HG03025 (cell line): ENCODE results near the gene MYO18B.

Source experiments
- ATAC-seq: cut with Tn5 transposase; IDR thresholded peaks from one replicate; pipeline ENCODE4 v1.9.1; 2021; ENCODE audit warnings: mild to moderate bottlenecking, moderate library complexity; ENCODE audit not compliant: unreplicated experiment, low FRiP score

The MYO18B gene

GRCh38 chr22:25710501-25710900 lies 31.5 kb upstream of the MYO18B start:
- no peak for ATAC-seq

GRCh38 chr22:25711491-25711890 lies 30.5 kb upstream of the MYO18B start:
- no peak for ATAC-seq

DNA sequence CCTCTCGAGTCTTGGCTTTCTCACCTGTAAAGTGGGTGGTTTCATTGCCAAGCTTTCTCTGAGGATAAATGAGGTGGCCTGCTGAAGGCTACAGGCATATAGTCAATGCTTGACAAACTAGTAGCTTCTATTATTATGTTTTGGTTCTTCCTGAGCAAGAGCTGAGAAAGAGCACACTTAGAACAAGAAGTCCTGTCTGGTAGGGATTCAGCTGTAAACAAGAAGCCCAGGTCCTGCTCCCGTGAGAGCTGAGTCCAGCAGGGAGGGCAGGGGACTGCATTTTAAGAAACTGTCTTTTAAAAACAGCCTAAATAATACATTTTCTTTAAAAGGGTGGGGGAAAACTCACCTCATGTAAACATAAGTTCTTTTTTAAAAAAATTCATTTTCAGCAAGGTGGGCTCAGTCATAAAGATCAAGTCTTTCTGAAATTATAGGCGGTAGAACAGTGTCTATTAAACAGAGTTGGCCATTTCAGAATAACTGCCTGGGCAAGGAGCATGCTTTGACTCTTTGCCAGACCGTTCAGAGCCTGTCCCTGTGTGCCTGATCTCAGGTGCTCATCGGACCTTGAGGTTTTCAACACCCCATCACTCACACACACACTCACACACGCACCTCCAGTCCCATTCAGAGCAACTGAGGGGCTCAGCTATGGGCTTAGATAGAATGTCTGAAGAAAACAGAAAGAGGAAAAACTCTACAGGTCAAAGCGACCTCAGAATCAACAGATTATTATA lies 29.2 kb upstream of the MYO18B start:
- ATAC-seq: no peak

- ATAC-seq: no peak
Observed at GRCh38 chr22:25714070-25714469, 27.9 kb upstream of the MYO18B start.

DNA sequence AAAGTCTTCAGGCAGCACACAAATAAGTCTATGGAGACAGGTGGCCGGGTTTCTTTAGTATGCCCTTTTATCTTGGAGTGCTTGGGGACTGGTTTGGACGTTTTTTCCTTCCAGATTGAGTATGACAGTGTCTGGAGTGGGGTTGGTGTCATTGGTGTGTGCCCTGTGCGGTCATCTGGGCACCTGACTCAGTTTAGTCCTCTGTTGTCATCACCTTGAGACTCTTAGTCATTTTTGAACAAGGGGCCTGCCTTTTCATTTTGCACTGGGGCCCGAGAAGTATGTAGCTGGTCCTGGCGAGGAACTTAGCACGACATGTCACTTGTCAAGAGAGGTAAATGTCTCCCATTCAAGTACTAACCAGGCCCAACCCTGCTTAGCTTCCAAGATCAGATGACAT lies 27.2 kb upstream of the MYO18B start:
- ATAC-seq: no peak

GRCh38 chr22:25716637-25717036 lies 25.4 kb upstream of the MYO18B start:
- ATAC-seq: no peak

DNA sequence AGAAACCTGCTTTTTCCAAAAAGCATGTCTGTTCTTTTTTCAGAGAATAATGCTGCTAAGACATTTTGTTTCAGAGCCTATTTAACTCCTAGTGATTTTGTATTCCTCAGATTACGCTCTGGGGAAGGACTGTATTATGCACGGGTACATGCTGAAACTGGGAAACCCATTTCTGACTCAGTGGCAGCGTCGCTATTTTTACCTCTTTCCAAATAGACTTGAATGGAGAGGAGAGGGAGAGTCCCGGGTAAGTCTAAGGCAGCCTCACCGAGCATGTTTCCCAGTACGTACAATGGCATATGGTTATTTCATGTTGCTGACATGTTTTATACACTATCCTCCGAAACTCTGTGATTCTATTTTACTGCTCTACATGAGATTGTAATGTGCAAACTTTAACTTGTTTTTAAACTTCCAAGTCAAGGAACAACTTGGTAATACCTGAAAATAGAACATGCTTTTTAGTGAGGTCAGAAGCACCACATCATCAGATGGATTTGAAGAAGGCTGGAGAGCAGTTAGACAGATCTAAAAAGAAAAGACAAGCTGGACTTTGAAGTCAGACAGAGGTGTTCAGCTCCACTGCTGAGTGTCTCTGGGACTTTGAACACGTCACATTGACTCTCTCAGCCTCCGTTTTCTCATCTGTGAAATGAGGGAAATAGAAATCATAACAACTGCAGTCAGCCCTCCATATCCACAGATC lies 23.7 kb upstream of the MYO18B start:
- ATAC-seq: no peak

GRCh38 chr22:25722223-25722622 lies 19.8 kb upstream of the MYO18B start:
- ATAC-seq: no peak

GRCh38 chr22:25722626-25723025 lies 19.4 kb upstream of the MYO18B start:
- no peak for ATAC-seq

GRCh38 chr22:25726241-25726640 lies 15.7 kb upstream of the MYO18B start:
- ATAC-seq: no peak

DNA sequence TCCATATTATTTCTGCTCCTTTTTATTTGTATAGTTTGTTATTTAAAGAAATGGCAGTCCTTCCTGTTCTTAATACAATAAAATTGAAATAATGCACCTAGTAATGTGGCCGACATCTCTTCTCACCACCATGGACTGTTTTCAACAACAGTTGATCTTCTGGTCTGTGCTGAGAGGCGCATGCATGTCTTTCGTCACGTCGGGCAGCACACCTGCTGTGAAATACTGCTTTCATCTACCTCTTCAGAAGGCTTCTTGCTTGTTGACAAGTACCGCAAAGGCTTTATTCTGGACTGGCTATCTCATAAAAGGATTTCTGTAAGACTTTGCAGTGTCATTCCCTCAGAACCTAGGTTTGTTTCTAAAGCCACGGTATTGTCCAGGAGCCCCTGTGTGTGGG lies 13.9 kb upstream of the MYO18B start:
- ATAC-seq: no peak

- no peak for ATAC-seq
Observed at GRCh38 chr22:25729016-25729995, 12.7 kb upstream of the MYO18B start.

GRCh38 chr22:25735650-25736049 lies 6.3 kb upstream of the MYO18B start:
- no peak for ATAC-seq

DNA sequence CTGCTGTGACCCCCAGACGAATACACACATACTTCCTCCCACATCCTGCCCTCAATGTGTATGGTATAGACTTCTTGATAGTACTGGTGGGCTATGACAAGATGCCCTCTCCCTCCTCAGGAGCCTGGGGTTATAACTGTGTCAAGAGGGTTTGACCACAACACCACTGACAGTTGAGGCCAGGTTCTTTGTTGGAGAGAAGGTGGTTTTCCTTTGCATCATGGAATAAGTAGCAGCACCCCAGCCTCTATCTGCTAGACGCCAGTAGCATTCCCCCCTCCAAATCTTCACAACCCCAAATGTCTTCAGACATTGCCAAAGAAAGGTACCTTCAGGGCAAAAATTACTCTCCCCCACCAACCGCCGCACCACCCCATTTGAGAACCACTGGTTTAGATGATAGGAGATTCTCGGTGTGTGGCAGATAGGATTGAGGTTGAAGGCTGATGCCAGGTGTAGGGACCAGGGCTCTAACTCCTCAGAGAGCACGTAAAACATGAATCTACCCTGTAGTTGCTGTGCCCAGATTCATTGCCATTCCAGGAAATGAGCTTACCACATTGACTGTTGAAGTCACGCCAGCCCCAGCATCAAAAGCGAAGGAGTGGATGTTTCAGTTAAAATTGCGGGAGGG lies 5.5 kb upstream of the MYO18B start:
- no peak for ATAC-seq

GRCh38 chr22:25739659-25740344 lies 2.2 kb upstream of the MYO18B start:
- ATAC-seq: no peak

DNA sequence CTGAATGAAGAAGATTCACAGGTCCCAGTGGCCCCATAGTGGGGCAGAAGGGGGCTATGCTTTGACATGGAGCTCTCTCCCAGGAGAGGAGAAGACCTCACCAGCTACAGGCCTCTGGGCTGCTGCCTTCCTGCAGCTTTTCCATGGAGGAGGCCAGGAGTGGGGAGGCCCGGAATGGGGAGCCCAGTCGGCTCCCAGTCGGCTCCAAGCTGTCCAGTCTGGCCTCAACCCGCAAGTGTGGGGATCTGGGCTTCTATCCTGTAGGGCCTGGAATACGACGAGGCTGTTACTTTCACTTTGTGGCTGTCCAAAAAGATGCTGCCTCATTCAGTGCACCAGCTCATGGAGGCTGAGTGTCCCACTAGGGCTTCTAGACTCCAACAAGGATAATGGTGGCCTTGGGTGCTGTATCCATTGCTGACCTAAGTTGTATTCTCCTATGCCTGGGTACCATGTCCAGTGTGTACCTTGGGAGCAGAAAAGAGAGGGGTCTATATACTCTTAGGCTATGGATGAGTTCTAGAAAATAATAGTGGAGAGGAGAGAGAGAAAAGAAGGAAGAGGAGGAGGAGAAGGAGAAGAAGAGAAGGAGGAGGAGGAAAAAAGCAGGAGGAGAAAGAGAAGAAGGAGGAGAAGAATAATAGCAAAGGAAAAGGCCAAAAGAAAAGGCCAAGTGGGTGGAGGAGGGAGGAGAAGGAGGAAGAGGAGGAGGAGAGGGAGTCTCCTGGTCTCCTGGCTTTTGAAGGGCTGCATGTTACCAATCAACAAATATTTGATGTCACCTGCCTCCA lies 1.1 kb downstream of the MYO18B start:
- ATAC-seq: no peak

DNA sequence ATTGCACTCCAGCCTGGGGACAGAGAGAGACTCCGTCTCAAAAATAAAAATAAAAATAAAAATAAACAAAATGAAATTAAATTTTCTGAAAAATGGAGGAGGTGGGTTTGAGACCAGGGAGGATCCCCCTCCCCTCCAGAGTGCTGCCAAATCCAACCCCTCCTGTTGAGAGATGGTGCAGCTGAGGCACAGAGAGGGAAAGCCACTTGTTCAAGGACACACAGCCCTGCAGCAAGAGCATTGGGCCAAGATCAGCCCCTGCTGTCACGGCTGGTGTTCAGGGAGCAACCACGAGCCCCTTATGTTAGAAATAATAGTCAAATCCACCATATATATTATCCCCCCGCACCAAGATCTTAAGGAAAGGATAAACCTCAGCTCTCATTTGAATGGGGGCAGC lies 2.7 kb downstream of the MYO18B start:
- no peak for ATAC-seq

- no peak for ATAC-seq
Observed at GRCh38 chr22:25745341-25746011, 3.5 kb downstream of the MYO18B start.

DNA sequence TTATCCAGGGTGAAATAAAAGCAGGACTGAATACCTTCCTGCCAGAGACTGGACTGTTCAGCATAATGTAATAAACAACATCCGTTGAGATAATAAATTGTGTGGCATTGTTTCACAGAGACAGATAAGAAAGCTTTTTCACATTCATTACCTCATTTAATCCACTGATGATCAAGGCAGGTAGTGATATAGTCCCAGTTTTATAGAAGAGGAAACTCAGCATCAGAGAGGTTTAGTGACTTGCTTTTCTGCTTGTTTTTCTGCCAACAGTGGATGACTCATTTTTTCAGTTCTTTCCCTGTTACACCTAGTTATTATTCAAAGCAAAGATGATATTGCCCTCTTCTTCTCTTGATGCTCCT lies 4.0 kb downstream of the MYO18B start:
- ATAC-seq: no peak
